SJCRH30 (cell line): ENCODE measurements around the gene CUEDC2. TPM values are rescaled to one million over a fixed set of nuclear protein-coding genes. Genes with fewer than 3 reads are reported as not detected.

Experiments
- DNase-seq, 2 experiments: peaks; one replicate each; pipeline ENCODE4 v3.0.0-alpha.2; 2015 to 2020
- H3K27ac ChIP-seq: fragments of 250-450 bp; sonication (Bioruptor Pico); 2 replicates; pipeline ENCODE4 v1.5.1; 2020; ENCODE audit warnings: mild to moderate bottlenecking, moderate library complexity
- H3K27me3 ChIP-seq: fragments of 250-450 bp; sonication (Bioruptor Pico); 2 replicates; pipeline ENCODE4 v1.5.1; 2020; ENCODE audit warnings: mild to moderate bottlenecking, moderate library complexity
- H3K36me3 ChIP-seq: fragments of 250-450 bp; sonication (Bioruptor Pico); 2 replicates; pipeline ENCODE4 v1.5.1; 2020; ENCODE audit warnings: mild to moderate bottlenecking, moderate library complexity
- H3K4me1 ChIP-seq: fragments of 250-450 bp; sonication (Bioruptor Pico); 2 replicates; pipeline ENCODE4 v1.5.1; 2020; ENCODE audit warnings: mild to moderate bottlenecking, moderate library complexity
- H3K4me3 ChIP-seq: fragments of 250-450 bp; sonication (Bioruptor Pico); 2 replicates; pipeline ENCODE4 v1.5.1; 2020; ENCODE audit warnings: mild to moderate bottlenecking, moderate library complexity
- H3K9me3 ChIP-seq: fragments of 250-450 bp; sonication (Bioruptor Pico); replicated peaks from 2 replicates; pipeline ENCODE4 v1.5.1; 2020; ENCODE audit warnings: mild to moderate bottlenecking, moderate library complexity
- total RNA-seq: library from RNA; depleted of rRNA; stranded (reverse); fragments of >200 nt; shearing (Covaris generic); gene quantifications from 2 replicates; pipeline ENCODE4 v1.2.3, GENCODE V29; 2014

The CUEDC2 gene
- total RNA-seq, 1 experiment from 2014 or later: 101 TPM

GRCh38 chr10:102413053-102413705 is 19.2 kb downstream of the CUEDC2 start:
- H3K4me3 ChIP-seq: no peak overlapping the region
- no peak overlapping the region for H3K27ac ChIP-seq
- peaks cover 9% of the 10 kb centered on the region for H3K4me1 ChIP-seq
- H3K27me3 ChIP-seq: peaks cover 21% of the 10 kb centered on the region
- no peaks in the 10 kb centered on the region for H3K9me3 ChIP-seq
- no peaks in the 10 kb centered on the region for H3K36me3 ChIP-seq
- peak; percentile 82 for DNase-seq

- peaks cover 25% of the 10 kb centered on the region for H3K27me3 ChIP-seq
Measured at GRCh38 chr10:102412293-102412692, 20.1 kb downstream of the CUEDC2 start.

GRCh38 chr10:102411341-102412255 is 20.8 kb downstream of the CUEDC2 start:
- Histone ChIP-seq H3K4me3 (no peak overlapping the region), H3K27me3 (peaks cover 25% of the 10 kb centered on the region), H3K4me1 (peaks cover 9% of the 10 kb centered on the region), H3K27ac (no peak overlapping the region), H3K9me3 (no peaks in the 10 kb centered on the region), H3K36me3 (no peaks in the 10 kb centered on the region)
- DNase-seq: no peak

More at GRCh38 chr10:102412293-102412692, 20.1 kb downstream of the CUEDC2 start:
- Histone ChIP-seq H3K27ac (no peak overlapping the region), H3K4me3 (no peak overlapping the region), H3K36me3 (no peaks in the 10 kb centered on the region), H3K4me1 (peaks cover 9% of the 10 kb centered on the region), H3K9me3 (no peaks in the 10 kb centered on the region)
- DNase-seq: no peak

GRCh38 chr10:102410429-102411073 is 21.8 kb downstream of the CUEDC2 start:
- Histone ChIP-seq H3K9me3 (no peaks in the 10 kb centered on the region), H3K27ac (no peak overlapping the region), H3K36me3 (no peaks in the 10 kb centered on the region), H3K4me3 (no peak overlapping the region), H3K27me3 (peaks cover 25% of the 10 kb centered on the region), H3K4me1 (peaks cover 9% of the 10 kb centered on the region)
- no peak for DNase-seq

GRCh38 chr10:102409604-102410428 is 22.6 kb downstream of the CUEDC2 start:
- H3K36me3 ChIP-seq: no peaks in the 10 kb centered on the region
- DNase-seq: no peak
- peaks cover 9% of the 10 kb centered on the region for H3K4me1 ChIP-seq
- H3K9me3 ChIP-seq: no peaks in the 10 kb centered on the region
- H3K4me3 ChIP-seq: no peak overlapping the region
- H3K27ac ChIP-seq: no peak overlapping the region
- peaks cover 21% of the 10 kb centered on the region for H3K27me3 ChIP-seq

- Histone ChIP-seq H3K36me3 (no peaks in the 10 kb centered on the region), H3K27ac (no peak overlapping the region), H3K9me3 (no peaks in the 10 kb centered on the region), H3K27me3 (peaks cover 17% of the 10 kb centered on the region), H3K4me3 (peak overlapping the region; percentile 34), H3K4me1 (peaks cover 9% of the 10 kb centered on the region)
- DNase-seq: no peak
Measured at GRCh38 chr10:102408728-102409603, 23.4 kb downstream of the CUEDC2 start.

GRCh38 chr10:102408131-102408727 is 24.1 kb downstream of the CUEDC2 start:
- H3K9me3 ChIP-seq: no peaks in the 10 kb centered on the region
- peaks cover 10% of the 10 kb centered on the region; the same call in 1 of the 2 replicates for H3K27me3 ChIP-seq
- H3K27ac ChIP-seq: no peak overlapping the region
- no peak overlapping the region; the same call in 1 of the 2 replicates for H3K4me3 ChIP-seq
- no peak for DNase-seq
- peaks cover 6% of the 10 kb centered on the region for H3K4me1 ChIP-seq
- no peaks in the 10 kb centered on the region for H3K36me3 ChIP-seq

- no peak for DNase-seq
- no peaks in the 10 kb centered on the region for H3K4me1 ChIP-seq
- H3K27me3 ChIP-seq: peaks cover 8% of the 10 kb centered on the region; the same call in 1 of the 2 replicates
- H3K4me3 ChIP-seq: no peak overlapping the region
- no peaks in the 10 kb centered on the region for H3K36me3 ChIP-seq
- H3K27ac ChIP-seq: no peak overlapping the region
- no peaks in the 10 kb centered on the region for H3K9me3 ChIP-seq
Measured at GRCh38 chr10:102407425-102408130, 24.8 kb downstream of the CUEDC2 start.

GRCh38 chr10:102406815-102407214 is 25.6 kb downstream of the CUEDC2 start:
- H3K4me1 ChIP-seq: peaks cover 3% of the 10 kb centered on the region; the same call in 1 of the 2 replicates
- no peaks in the 10 kb centered on the region for H3K36me3 ChIP-seq
- H3K4me3 ChIP-seq: no peak overlapping the region
- no peaks in the 10 kb centered on the region for H3K9me3 ChIP-seq
- DNase-seq: no peak
- no peak overlapping the region for H3K27ac ChIP-seq
- H3K27me3 ChIP-seq: peaks cover 4% of the 10 kb centered on the region; the same call in 1 of the 2 replicates

GRCh38 chr10:102405632-102406031 is 26.7 kb downstream of the CUEDC2 start:
- Histone ChIP-seq H3K9me3 (no peaks in the 10 kb centered on the region), H3K4me1 (peaks cover 8% of the 10 kb centered on the region; the same call in 1 of the 2 replicates), H3K27me3 (peaks cover 4% of the 10 kb centered on the region; the same call in 1 of the 2 replicates), H3K27ac (no peak overlapping the region), H3K4me3 (no peak overlapping the region), H3K36me3 (no peaks in the 10 kb centered on the region)
- DNase-seq: no peak

GRCh38 chr10:102405108-102405571 is 27.2 kb downstream of the CUEDC2 start:
- H3K9me3 ChIP-seq: no peaks in the 10 kb centered on the region
- H3K27me3 ChIP-seq: peaks cover 4% of the 10 kb centered on the region; the same call in 1 of the 2 replicates
- no peak overlapping the region for H3K4me3 ChIP-seq
- H3K27ac ChIP-seq: no peak overlapping the region
- peaks cover 8% of the 10 kb centered on the region; the same call in 1 of the 2 replicates for H3K4me1 ChIP-seq
- no peak for DNase-seq
- no peaks in the 10 kb centered on the region for H3K36me3 ChIP-seq

- Histone ChIP-seq H3K36me3 (no peaks in the 10 kb centered on the region), H3K9me3 (no peaks in the 10 kb centered on the region), H3K27ac (no peak overlapping the region), H3K27me3 (peaks cover 4% of the 10 kb centered on the region; the same call in 1 of the 2 replicates), H3K4me1 (peaks cover 8% of the 10 kb centered on the region; the same call in 1 of the 2 replicates), H3K4me3 (no peak overlapping the region)
- no peak for DNase-seq
Measured at GRCh38 chr10:102404361-102405107, 27.8 kb downstream of the CUEDC2 start.
